MG63 (cell line): ENCODE data around the gene GALNT3. TPM values are rescaled to one million over a fixed set of nuclear protein-coding genes. Genes with fewer than 3 reads are reported as not detected.
A peak's percentile ranks its signal among the peaks of the same experiment; 100 is the strongest.

Experiments used
- DNase-seq: peaks from one replicate; pipeline ENCODE4 v3.0.0-alpha.2; 2020
- H3K27me3 ChIP-seq: fragments of 250-450 bp; sonication (Bioruptor Pico); 2 replicates; pipeline ENCODE4 v1.5.1; 2020; ENCODE audit warnings: mild to moderate bottlenecking, moderate library complexity
- H3K36me3 ChIP-seq: fragments of 250-450 bp; sonication (Bioruptor Pico); 2 replicates; pipeline ENCODE4 v1.5.1; 2020; ENCODE audit warnings: mild to moderate bottlenecking, moderate library complexity
- H3K4me3 ChIP-seq: fragments of 250-450 bp; sonication (Bioruptor Pico); 2 replicates; pipeline ENCODE4 v1.5.1; 2020; ENCODE audit warnings: mild to moderate bottlenecking, moderate library complexity
- H3K9me3 ChIP-seq: fragments of 250-450 bp; sonication (Bioruptor Pico); 2 replicates; pipeline ENCODE4 v1.5.1; 2020; ENCODE audit warnings: mild to moderate bottlenecking, moderate library complexity
- total RNA-seq: library from RNA; depleted of rRNA; stranded (reverse); fragments of >200 nt; shearing (Covaris generic); gene quantifications from 2 replicates; pipeline ENCODE4 v1.2.3, GENCODE V29; 2014; ENCODE audit warnings: low replicate concordance

GALNT3 gene
- total RNA-seq, 1 experiment from 2014 or later, result 7.7 TPM

GRCh38 chr2:165776796-165777195 lies 17.3 kb downstream of the GALNT3 start:
- DNase-seq, result no peak
- Histone ChIP-seq H3K36me3 (no peaks in the 10 kb centered on the region), H3K9me3 (peaks cover 4% of the 10 kb centered on the region; the same call in 1 of the 2 replicates), H3K4me3 (no peak overlapping the region), H3K27me3 (no peaks in the 10 kb centered on the region)

- H3K27me3 ChIP-seq, result no peaks in the 10 kb centered on the region
- peaks cover 4% of the 10 kb centered on the region; the same call in 1 of the 2 replicates for H3K9me3 ChIP-seq
- DNase-seq, result no peak
- H3K4me3 ChIP-seq, result no peak overlapping the region
- H3K36me3 ChIP-seq, result no peaks in the 10 kb centered on the region
Measured at GRCh38 chr2:165776013-165776412, 18.0 kb downstream of the GALNT3 start.

- Histone ChIP-seq H3K4me3 (no peak overlapping the region), H3K36me3 (no peaks in the 10 kb centered on the region), H3K9me3 (no peaks in the 10 kb centered on the region), H3K27me3 (no peaks in the 10 kb centered on the region)
- DNase-seq, result no peak
Measured at GRCh38 chr2:165773684-165774083, 20.4 kb downstream of the GALNT3 start.

- H3K9me3 ChIP-seq, result no peaks in the 10 kb centered on the region
- no peaks in the 10 kb centered on the region for H3K27me3 ChIP-seq
- DNase-seq, result no peak
- no peak overlapping the region for H3K4me3 ChIP-seq
- H3K36me3 ChIP-seq, result no peaks in the 10 kb centered on the region
Measured at GRCh38 chr2:165772183-165772582, 21.9 kb downstream of the GALNT3 start.

- no peaks in the 10 kb centered on the region for H3K27me3 ChIP-seq
- H3K9me3 ChIP-seq, result no peaks in the 10 kb centered on the region
- H3K4me3 ChIP-seq, result no peak overlapping the region
- no peaks in the 10 kb centered on the region for H3K36me3 ChIP-seq
- DNase-seq, result no peak
Measured at GRCh38 chr2:165766326-165766927, 27.6 kb downstream of the GALNT3 start.

- Histone ChIP-seq H3K9me3 (no peaks in the 10 kb centered on the region), H3K27me3 (no peaks in the 10 kb centered on the region), H3K36me3 (no peaks in the 10 kb centered on the region), H3K4me3 (no peak overlapping the region)
- DNase-seq, result no peak
Measured at GRCh38 chr2:165762723-165763122, 31.3 kb downstream of the GALNT3 start.

GRCh38 chr2:165757906-165758675 lies 36.0 kb downstream of the GALNT3 start:
- no peak for DNase-seq
- no peaks in the 10 kb centered on the region for H3K27me3 ChIP-seq
- no peaks in the 10 kb centered on the region for H3K9me3 ChIP-seq
- no peaks in the 10 kb centered on the region for H3K36me3 ChIP-seq
- no peak overlapping the region for H3K4me3 ChIP-seq

GRCh38 chr2:165746501-165746900 lies 47.5 kb downstream of the GALNT3 start:
- no peaks in the 10 kb centered on the region for H3K9me3 ChIP-seq
- no peaks in the 10 kb centered on the region; the same call in 1 of the 2 replicates for H3K36me3 ChIP-seq
- no peak for DNase-seq

GRCh38 chr2:165745916-165746315 lies 48.1 kb downstream of the GALNT3 start:
- Histone ChIP-seq H3K4me3 (no peak overlapping the region), H3K9me3 (no peaks in the 10 kb centered on the region), H3K36me3 (no peaks in the 10 kb centered on the region; the same call in 1 of the 2 replicates), H3K27me3 (no peaks in the 10 kb centered on the region)
- DNase-seq, result peak; percentile 63

More at GRCh38 chr2:165746501-165746900, 47.5 kb downstream of the GALNT3 start:
- no peaks in the 10 kb centered on the region for H3K27me3 ChIP-seq
- H3K4me3 ChIP-seq, result no peak overlapping the region

GRCh38 chr2:165743442-165743841 lies 50.6 kb downstream of the GALNT3 start:
- H3K27me3 ChIP-seq, result no peaks in the 10 kb centered on the region
- H3K36me3 ChIP-seq, result no peaks in the 10 kb centered on the region
- no peak overlapping the region for H3K4me3 ChIP-seq
- H3K9me3 ChIP-seq, result no peaks in the 10 kb centered on the region
- no peak for DNase-seq

GRCh38 chr2:165725421-165725820 lies 68.6 kb downstream of the GALNT3 start:
- H3K9me3 ChIP-seq, result no peaks in the 10 kb centered on the region; the same call in none of the 2 replicates
- no peaks in the 10 kb centered on the region for H3K27me3 ChIP-seq
- H3K4me3 ChIP-seq, result no peak overlapping the region
- DNase-seq, result no peak
- no peaks in the 10 kb centered on the region for H3K36me3 ChIP-seq

- no peaks in the 10 kb centered on the region; the same call in none of the 2 replicates for H3K9me3 ChIP-seq
- no peaks in the 10 kb centered on the region for H3K36me3 ChIP-seq
- DNase-seq, result no peak
- no peak overlapping the region for H3K4me3 ChIP-seq
- no peaks in the 10 kb centered on the region for H3K27me3 ChIP-seq
Measured at GRCh38 chr2:165720511-165720910, 73.5 kb downstream of the GALNT3 start.

GRCh38 chr2:165718610-165719210 lies 75.3 kb downstream of the GALNT3 start:
- Histone ChIP-seq H3K27me3 (no peaks in the 10 kb centered on the region), H3K4me3 (no peak overlapping the region), H3K36me3 (no peaks in the 10 kb centered on the region), H3K9me3 (no peaks in the 10 kb centered on the region; the same call in 1 of the 2 replicates)
- DNase-seq, result no peak

- H3K36me3 ChIP-seq, result no peaks in the 10 kb centered on the region
- H3K27me3 ChIP-seq, result no peaks in the 10 kb centered on the region
- no peak overlapping the region for H3K4me3 ChIP-seq
- no peak for DNase-seq
- H3K9me3 ChIP-seq, result no peaks in the 10 kb centered on the region
Measured at GRCh38 chr2:165716091-165716490, 78.0 kb downstream of the GALNT3 start.

- Histone ChIP-seq H3K36me3 (no peaks in the 10 kb centered on the region), H3K27me3 (no peaks in the 10 kb centered on the region; the same call in 1 of the 2 replicates), H3K9me3 (no peaks in the 10 kb centered on the region), H3K4me3 (no peak overlapping the region)
- DNase-seq, result no peak
Measured at GRCh38 chr2:165706960-165707487, 87.0 kb downstream of the GALNT3 start.

GRCh38 chr2:165701147-165701546 lies 92.9 kb downstream of the GALNT3 start:
- no peaks in the 10 kb centered on the region for H3K9me3 ChIP-seq
- no peak overlapping the region for H3K4me3 ChIP-seq
- no peak for DNase-seq
- no peaks in the 10 kb centered on the region; the same call in 1 of the 2 replicates for H3K27me3 ChIP-seq
- no peaks in the 10 kb centered on the region for H3K36me3 ChIP-seq

- Histone ChIP-seq H3K4me3 (no peak overlapping the region), H3K9me3 (no peaks in the 10 kb centered on the region), H3K27me3 (no peaks in the 10 kb centered on the region; the same call in 1 of the 2 replicates), H3K36me3 (no peaks in the 10 kb centered on the region)
- no peak for DNase-seq
Measured at GRCh38 chr2:165700531-165700930, 93.5 kb downstream of the GALNT3 start.
